OCI-LY1 (cell line): Measurements from ENCODE around the gene ANKS1A.

Source experiments
- CTCF ChIP-seq: fragments of 200-600 bp; sonication (generic), shearing (Covaris generic); IDR thresholded peaks from 2 replicates; pipeline ENCODE4 v1.5.1; 2017; ENCODE audit warnings: mild to moderate bottlenecking, antibody characterized with exemption, low read length, moderate library complexity, mixed read lengths
- EZH2 ChIP-seq: fragments of 200-600 bp; sonication (generic), shearing (Covaris generic); IDR thresholded peaks from 2 replicates; pipeline ENCODE4 v1.8.0; 2017; ENCODE audit warnings: borderline replicate concordance, mixed run types, mild to moderate bottlenecking, antibody characterized with exemption, low read length, moderate library complexity, mixed read lengths

DNA sequence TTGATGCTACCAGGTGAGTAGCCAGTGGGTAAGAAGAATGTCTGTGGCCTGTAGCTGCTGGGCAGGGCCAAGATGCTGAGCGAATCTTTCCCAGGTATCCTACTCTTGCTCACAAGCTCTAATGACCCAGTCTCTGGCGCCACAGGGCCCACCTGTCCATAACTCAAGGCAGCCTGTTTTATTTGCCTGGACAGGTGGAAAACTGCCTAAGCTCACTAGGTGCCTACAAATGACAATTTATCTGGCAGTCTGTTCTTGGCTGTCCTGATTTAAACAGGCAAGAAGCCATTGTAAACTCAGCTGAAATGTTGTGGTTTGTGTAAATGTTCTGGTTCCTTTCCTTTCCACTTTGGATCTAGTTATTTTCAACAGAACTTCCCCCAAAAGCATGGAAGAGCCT, 138.8 kb downstream of the ANKS1A start:
- no peak for TF ChIP-seq CTCF
- TF ChIP-seq EZH2: no peak
